OCI-LY3 (cell line): ENCODE data around the gene RPS6KA1.

Source experiments
- H2AFZ ChIP-seq: fragments of 200-600, 300-600 bp; shearing (Covaris generic); 2 replicates; pipeline ENCODE4 v1.6.0; 2014; ENCODE audit warnings: antibody characterized with exemption, low read depth, low read length
- H3K27ac ChIP-seq: fragments of 200-600, 300-600 bp; sonication (generic); 2 replicates; pipeline ENCODE4 v1.5.1; 2014; ENCODE audit warnings: mild to moderate bottlenecking, low read length, moderate library complexity, mixed read lengths
- H3K27me3 ChIP-seq: fragments of 200-600, 300-600 bp; sonication (generic); 2 replicates; pipeline ENCODE4 v1.6.1; 2014; ENCODE audit warnings: low read depth, low read length, mixed read lengths
- H3K36me3 ChIP-seq: fragments of 200-600, 300-600 bp; sonication (generic); replicated peaks from 2 replicates; pipeline ENCODE3; 2014; ENCODE audit warnings: low read depth, low read length, mixed read lengths
- H3K4me1 ChIP-seq: fragments of 300-600, 200-600 bp; sonication (generic); 2 replicates; pipeline ENCODE4 v1.6.1; 2014; ENCODE audit warnings: low read length, mixed read lengths
- H3K4me2 ChIP-seq: fragments of 200-600, 300-600 bp; sonication (generic); 2 replicates; pipeline ENCODE4 v1.6.1; 2014; ENCODE audit warnings: low read length, mixed read lengths
- H3K4me3 ChIP-seq: fragments of 300-600, 200-600 bp; sonication (generic); 2 replicates; pipeline ENCODE4 v1.5.1; 2014; ENCODE audit warnings: antibody characterized with exemption, mild to moderate bottlenecking, low read length, moderate library complexity
- H3K79me2 ChIP-seq: fragments of 300-600, 200-600 bp; shearing (Covaris generic); 2 replicates; pipeline ENCODE4 v1.6.1; 2014; ENCODE audit warnings: mild to moderate bottlenecking, low read length, mixed read lengths
- H3K9ac ChIP-seq: fragments of 300-600, 200-600 bp; shearing (Covaris generic); 2 replicates; pipeline ENCODE4 v1.6.0; 2014; ENCODE audit warnings: mild to moderate bottlenecking, low read length, moderate library complexity
- H3K9me3 ChIP-seq: fragments of 200-600, 300-600 bp; shearing (Covaris generic); 2 replicates; pipeline ENCODE4 v1.6.1; 2014; ENCODE audit warnings: low read length, mixed read lengths; ENCODE audit not compliant: insufficient read depth
- H4K20me1 ChIP-seq: fragments of 200-600, 300-600 bp; sonication (generic); 2 replicates; pipeline ENCODE4 v1.6.1; 2016; ENCODE audit warnings: low read length, mixed read lengths; ENCODE audit not compliant: insufficient read depth
- CTCF ChIP-seq: fragments of 200-600, 300-600 bp; sonication (generic); IDR thresholded peaks from 2 replicates; pipeline ENCODE4 v1.5.1; 2014; ENCODE audit warnings: antibody characterized with exemption, low read length, low read depth
- EZH2phosphoT487 ChIP-seq: fragments of 200-600 bp; shearing (Covaris generic); IDR thresholded peaks from 2 replicates; pipeline ENCODE4 v1.6.1; 2018; ENCODE audit warnings: antibody characterized with exemption, mixed run types, low read depth

RPS6KA1 gene

DNA sequence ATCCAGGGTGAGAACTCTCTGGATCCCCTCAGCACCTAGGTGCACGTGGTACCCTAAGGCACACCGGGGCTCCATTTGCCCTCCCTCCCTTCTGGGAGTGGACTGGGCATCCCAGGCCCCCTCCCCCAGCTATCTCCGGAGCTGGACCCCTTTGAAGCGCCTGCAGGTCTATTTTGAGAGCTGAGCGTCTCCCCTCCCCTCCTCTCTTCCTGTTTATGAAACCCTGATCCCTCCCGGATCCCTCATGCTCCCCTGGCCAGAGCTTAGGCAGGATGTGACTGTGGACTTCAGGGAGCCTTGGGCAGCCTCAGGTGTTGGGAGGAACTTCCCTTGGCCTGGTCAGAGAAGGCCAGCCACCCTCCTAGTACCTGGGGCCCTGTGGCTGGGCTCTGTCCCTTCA is 10.2 kb downstream of the RPS6KA1 start:
- Histone ChIP-seq H3K27me3 (no peaks in the 10 kb centered on the region), H3K36me3 (no peaks in the 10 kb centered on the region), H3K9me3 (no peaks in the 10 kb centered on the region), H3K27ac (no peak overlapping the region; the same call in 1 of the 2 replicates), H4K20me1 (no peaks in the 10 kb centered on the region), H3K4me1 (peaks cover 66% of the 10 kb centered on the region), H2AFZ (no peak overlapping the region), H3K4me2 (0 out of 2 replicates have a peak overlapping the region, but pooled peaks have one; percentile 6), H3K4me3 (no peak overlapping the region), H3K9ac (no peak overlapping the region; the same call in 1 of the 2 replicates), H3K79me2 (peaks cover 15% of the 10 kb centered on the region)
- TF ChIP-seq EZH2phosphoT487 = no peak
- no peak for TF ChIP-seq CTCF

DNA sequence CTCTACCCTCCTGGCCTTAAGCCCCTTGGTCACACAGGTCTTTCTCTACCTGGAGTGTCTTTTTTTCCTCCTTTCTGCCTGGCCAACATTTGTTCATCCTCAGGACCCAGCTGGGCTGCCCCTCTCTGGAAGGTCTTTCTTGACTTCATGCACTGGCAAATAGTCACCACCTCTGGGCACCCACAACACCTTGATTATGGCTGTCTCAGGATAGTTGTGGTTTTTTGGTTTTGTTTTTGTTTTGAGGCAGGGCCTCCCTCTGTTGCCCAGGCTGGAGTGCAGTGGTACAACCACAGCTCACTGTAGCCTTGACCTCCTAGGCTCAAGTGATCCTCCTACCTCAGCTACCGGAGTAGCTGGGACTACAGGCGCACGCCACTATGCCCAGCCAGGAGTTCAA is 10.8 kb downstream of the RPS6KA1 start:
- H3K4me2 ChIP-seq = no peak overlapping the region
- peaks cover 21% of the 10 kb centered on the region for H3K79me2 ChIP-seq
- no peak overlapping the region for H3K9ac ChIP-seq
- H3K27me3 ChIP-seq = no peaks in the 10 kb centered on the region
- peaks cover 73% of the 10 kb centered on the region for H3K4me1 ChIP-seq
- H3K4me3 ChIP-seq = no peak overlapping the region
- no peaks in the 10 kb centered on the region for H3K36me3 ChIP-seq
- H3K9me3 ChIP-seq = no peaks in the 10 kb centered on the region
- no peak overlapping the region for H2AFZ ChIP-seq
- no peak overlapping the region; the same call in 1 of the 2 replicates for H3K27ac ChIP-seq
- no peaks in the 10 kb centered on the region for H4K20me1 ChIP-seq
- TF ChIP-seq EZH2phosphoT487 (no peak), CTCF (no peak)

GRCh38 chr1:26541431-26541815 is 11.9 kb downstream of the RPS6KA1 start:
- Histone ChIP-seq H4K20me1 (no peaks in the 10 kb centered on the region), H3K4me2 (peak overlapping the region; percentile 100), H3K4me1 (peaks cover 73% of the 10 kb centered on the region), H3K27ac (peak overlapping the region; percentile 100), H3K79me2 (peaks cover 30% of the 10 kb centered on the region), H2AFZ (no peak overlapping the region), H3K4me3 (peak overlapping the region; percentile 95), H3K27me3 (no peaks in the 10 kb centered on the region), H3K9me3 (no peaks in the 10 kb centered on the region), H3K36me3 (peaks cover 6% of the 10 kb centered on the region), H3K9ac (peak overlapping the region; percentile 99)
- TF ChIP-seq EZH2phosphoT487 = no peak

GRCh38 chr1:26541816-26542711 is 12.5 kb downstream of the RPS6KA1 start:
- Histone ChIP-seq H3K4me3 (peak overlapping the region; percentile 95), H3K4me2 (peak overlapping the region; percentile 100), H3K27ac (peak overlapping the region; percentile 100), H4K20me1 (peaks cover 5% of the 10 kb centered on the region), H3K9me3 (no peaks in the 10 kb centered on the region), H2AFZ (no peak overlapping the region), H3K36me3 (peaks cover 13% of the 10 kb centered on the region), H3K27me3 (no peaks in the 10 kb centered on the region), H3K9ac (peak overlapping the region; percentile 99), H3K79me2 (peaks cover 37% of the 10 kb centered on the region), H3K4me1 (peaks cover 79% of the 10 kb centered on the region)
- TF ChIP-seq CTCF = peak; percentile 40
- TF ChIP-seq EZH2phosphoT487 = no peak
